Lung (tissue), 12 donors: ENCODE measurements around the gene IQCN. TPM values are rescaled to one million over a fixed set of nuclear protein-coding genes. Genes with fewer than 3 reads are reported as not detected.

ENCODE experiments used
- ATAC-seq: fragments of 200-7000 bp; cut with Tn5 transposase; one replicate; pipeline ENCODE4 v1.9.1; 2020; ENCODE audit warnings: moderate number of reproducible peaks; ENCODE audit not compliant: insufficient read depth, low FRiP score
- DNase-seq, 3 donors: peaks; one replicate each; pipeline ENCODE4 v3.0.0-alpha.2; 2013 to 2017
- H3K27ac ChIP-seq, 2 donors: one replicate each; pipeline ENCODE4 v1.5.1; 2013; ENCODE audit warnings: mild to moderate bottlenecking in 2 of 2, moderate library complexity in 2 of 2, control low read depth in 1 of 2, inconsistent platforms in 1 of 2, low read depth in 1 of 2, low read length in 1 of 2
- H3K27me3 ChIP-seq, 3 donors: one replicate each; pipeline ENCODE4 v1.5.1; 2013; ENCODE audit warnings: low read length in 2 of 3; ENCODE audit not compliant: control insufficient read depth in 3 of 3, insufficient read depth in 3 of 3
- H3K36me3 ChIP-seq, 4 donors: one replicate each; pipeline ENCODE4 v1.5.1; 2013; ENCODE audit warnings: low read length in 4 of 4, mild to moderate bottlenecking in 1 of 4, moderate library complexity in 1 of 4; ENCODE audit not compliant: control insufficient read depth in 4 of 4, insufficient read depth in 4 of 4
- H3K4me1 ChIP-seq, 5 donors: one replicate each; pipeline ENCODE4 v1.5.1; 2013; ENCODE audit warnings: low read length in 5 of 5, mild to moderate bottlenecking in 2 of 5, moderate library complexity in 1 of 5; ENCODE audit not compliant: control insufficient read depth in 5 of 5, insufficient read depth in 5 of 5
- H3K4me3 ChIP-seq: one replicate; pipeline ENCODE4 v1.5.1; 2013; ENCODE audit warnings: mild to moderate bottlenecking, control low read depth, moderate library complexity
- H3K9ac ChIP-seq, 2 donors: one replicate each; pipeline ENCODE4 v1.5.1; 2013; ENCODE audit warnings: low read length in 2 of 2, control low read depth in 1 of 2; ENCODE audit not compliant: insufficient read depth in 1 of 2
- H3K9me3 ChIP-seq, 4 donors: one replicate each; pipeline ENCODE4 v1.5.1; 2013; ENCODE audit warnings: low read length in 3 of 4, mild to moderate bottlenecking in 1 of 4, moderate library complexity in 1 of 4; ENCODE audit not compliant: control insufficient read depth in 4 of 4, insufficient read depth in 3 of 4
- WGBS, 2 donors: extraction: QIAGEN DNeasy Blood & Tissue Kit; methylation state at CpG; one replicate each; pipeline ENCODE4 v1.1.7; 2013; 5-methylcytosine and 5-hydroxymethylcytosine counted together
- polyA plus RNA-seq, 2 donors: library from polyadenylated mRNA; stranded (reverse); fragments of 200-250 nt; gene quantifications; one replicate each; pipeline ENCODE4 v1.2.1, GENCODE V29; 2013
- total RNA-seq, 2 donors: library from RNA; depleted of rRNA in 1 of 2; stranded (reverse); fragments of >200 nt in 1 of 2; gene quantifications; one replicate each; pipeline ENCODE4 v1.2.1, GENCODE V29; 2014 to 2021
- TF ChIP-seq, protein P1 (sequence below): IDR thresholded peaks from 2 replicates; pipeline ENCODE4 v1.5.1; 2012; ENCODE audit warnings: mild to moderate bottlenecking; ENCODE audit errors: control extremely low read depth, extremely low read depth
- donor health status: control.
- donor health status: control.
- donor health status: Bipolar disorder and iron deficiency.
- donor health status: healthy.
- donor health status: DM: yes; HTN: yes; CAD: no.

IQCN gene
- total and polyA plus RNA-seq, 4 donors: 0.69 to 5.5 (median 3.3) TPM

DNA sequence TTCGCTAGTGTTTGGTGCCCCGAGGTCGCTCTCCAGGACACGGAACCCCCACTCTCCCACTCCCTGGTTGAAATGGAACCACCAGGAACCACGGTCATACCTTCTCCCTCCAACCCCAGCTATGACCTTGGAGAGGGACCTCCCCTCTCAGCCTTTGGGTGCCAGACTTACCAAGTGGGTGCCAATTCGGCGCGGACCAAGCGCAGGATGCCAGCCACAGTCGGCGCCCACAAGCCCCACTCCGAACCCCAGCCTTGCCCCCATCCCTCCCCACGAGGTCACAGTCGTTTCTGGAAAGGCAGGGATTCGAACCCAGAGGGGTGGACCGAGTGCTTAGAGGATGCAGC lies 48.9 kb downstream of the IQCN start:
- H3K9ac ChIP-seq: no peak overlapping the region
- TF ChIP-seq, protein P1, sequence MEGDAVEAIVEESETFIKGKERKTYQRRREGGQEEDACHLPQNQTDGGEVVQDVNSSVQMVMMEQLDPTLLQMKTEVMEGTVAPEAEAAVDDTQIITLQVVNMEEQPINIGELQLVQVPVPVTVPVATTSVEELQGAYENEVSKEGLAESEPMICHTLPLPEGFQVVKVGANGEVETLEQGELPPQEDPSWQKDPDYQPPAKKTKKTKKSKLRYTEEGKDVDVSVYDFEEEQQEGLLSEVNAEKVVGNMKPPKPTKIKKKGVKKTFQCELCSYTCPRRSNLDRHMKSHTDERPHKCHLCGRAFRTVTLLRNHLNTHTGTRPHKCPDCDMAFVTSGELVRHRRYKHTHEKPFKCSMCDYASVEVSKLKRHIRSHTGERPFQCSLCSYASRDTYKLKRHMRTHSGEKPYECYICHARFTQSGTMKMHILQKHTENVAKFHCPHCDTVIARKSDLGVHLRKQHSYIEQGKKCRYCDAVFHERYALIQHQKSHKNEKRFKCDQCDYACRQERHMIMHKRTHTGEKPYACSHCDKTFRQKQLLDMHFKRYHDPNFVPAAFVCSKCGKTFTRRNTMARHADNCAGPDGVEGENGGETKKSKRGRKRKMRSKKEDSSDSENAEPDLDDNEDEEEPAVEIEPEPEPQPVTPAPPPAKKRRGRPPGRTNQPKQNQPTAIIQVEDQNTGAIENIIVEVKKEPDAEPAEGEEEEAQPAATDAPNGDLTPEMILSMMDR: no peak
- peaks cover 0 to 19% (median 0%) of the 10 kb centered on the region in 5 donors for H3K4me1 ChIP-seq
- no peaks in the 10 kb centered on the region for H3K36me3 ChIP-seq
- 21 to 26% methylated on average over 16 of the region's 16 CpGs for WGBS, 2 donors
- H3K27ac ChIP-seq: peak overlapping the region in 1 of 2 donors; percentile 22
- ATAC-seq (no peak), DNase-seq (no peak)
- H3K27me3 ChIP-seq: peaks cover 0 to 27% (median 7%) of the 10 kb centered on the region in 3 donors
- H3K9me3 ChIP-seq: no peaks in the 10 kb centered on the region
- H3K4me3 ChIP-seq: no peak overlapping the region

DNA sequence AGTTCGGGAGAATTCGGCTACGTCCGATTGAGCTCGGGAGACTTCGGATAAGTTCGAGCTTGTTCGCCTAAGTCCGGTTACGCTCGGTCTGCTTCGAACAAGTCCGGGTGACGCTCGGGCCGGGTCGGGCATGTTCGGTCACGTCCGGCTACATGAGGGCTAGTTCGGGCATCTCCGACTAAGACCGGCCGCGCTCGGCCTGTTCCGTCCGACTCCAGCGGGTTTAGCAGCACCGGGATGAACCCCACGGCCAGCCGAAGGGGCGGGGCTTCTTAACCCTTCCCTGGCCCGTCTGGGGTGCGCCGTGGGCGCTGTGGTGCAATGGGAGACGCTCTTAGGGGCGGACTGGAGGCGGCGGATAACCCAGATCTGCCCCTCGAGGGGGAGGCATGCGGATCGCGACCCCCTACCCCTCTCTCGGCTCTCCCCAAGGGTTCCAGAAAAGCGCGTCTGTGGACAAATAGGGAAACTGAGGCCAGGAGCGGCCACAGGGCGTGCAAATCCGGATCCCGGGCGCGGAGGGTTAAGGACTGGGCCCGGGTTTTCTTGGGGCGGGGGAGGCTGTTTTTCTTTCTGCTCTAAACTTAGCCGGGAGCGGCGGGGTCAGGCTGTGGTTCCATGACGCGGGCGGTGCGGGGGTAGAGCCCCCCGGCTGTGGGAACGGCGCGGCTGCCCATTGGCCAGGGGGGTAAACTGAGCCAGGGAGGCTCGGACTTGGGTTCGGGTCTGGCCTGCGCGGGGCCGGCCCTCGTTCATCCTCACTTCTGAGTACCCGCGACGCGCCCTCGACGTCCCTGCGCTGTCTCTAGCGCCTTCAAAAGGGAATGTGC lies 49.5 kb downstream of the IQCN start:
- peak; percentile 97 to 99 (median 98) for DNase-seq
- peaks cover 0 to 24% (median 7%) of the 10 kb centered on the region in 3 donors for H3K27me3 ChIP-seq
- H3K4me3 ChIP-seq: peak overlapping the region; percentile 10
- ATAC-seq: peak; percentile 98
- peaks cover 0 to 19% (median 0%) of the 10 kb centered on the region in 5 donors for H3K4me1 ChIP-seq
- TF ChIP-seq, protein P1: no peak
- H3K27ac ChIP-seq: no peak overlapping the region
- 2 to 5% methylated on average over 76 to 81 of the region's 81 CpGs for WGBS, 2 donors
- no peak overlapping the region for H3K9ac ChIP-seq
- H3K36me3 ChIP-seq: no peaks in the 10 kb centered on the region
- no peaks in the 10 kb centered on the region for H3K9me3 ChIP-seq

DNA sequence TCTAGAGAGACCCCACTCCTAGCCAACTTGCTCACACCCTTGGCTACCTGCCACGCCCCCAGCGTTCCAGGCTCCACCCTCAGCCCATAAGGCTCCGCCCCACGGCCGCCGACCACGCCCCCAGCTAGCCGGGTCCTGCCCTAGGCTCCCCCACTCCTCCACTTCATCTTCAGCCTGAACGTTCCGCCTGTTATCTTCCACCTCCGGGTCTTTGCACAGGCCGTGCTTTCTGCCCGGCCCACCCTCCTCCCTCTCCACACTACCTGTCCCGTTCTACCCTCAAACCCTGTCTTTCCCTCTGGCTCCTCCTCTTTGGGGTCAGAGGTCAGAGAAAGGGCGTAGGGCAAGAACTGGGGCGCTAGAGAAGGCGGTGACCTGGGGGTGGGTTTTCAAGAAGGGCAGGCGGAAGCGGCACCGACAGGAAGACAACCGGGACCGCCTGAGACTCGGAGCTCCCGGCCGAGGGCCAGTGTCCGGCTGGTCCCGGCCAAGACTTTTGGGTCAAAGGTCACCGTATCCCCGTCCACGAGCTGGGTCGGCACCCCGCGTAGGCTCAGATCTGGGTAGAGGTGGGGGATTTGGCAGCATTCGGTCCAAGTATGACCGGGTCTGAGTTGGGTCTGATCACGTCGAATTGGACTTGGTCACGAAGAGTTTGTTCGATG lies 50.3 kb downstream of the IQCN start:
- TF ChIP-seq, protein P1: no peak
- Histone ChIP-seq H3K36me3 (no peaks in the 10 kb centered on the region), H3K4me1 (peaks cover 0 to 19% (median 0%) of the 10 kb centered on the region in 5 donors), H3K4me3 (peak overlapping the region; percentile 10), H3K9me3 (no peaks in the 10 kb centered on the region), H3K27me3 (peaks cover 0 to 24% (median 7%) of the 10 kb centered on the region in 3 donors), H3K27ac (no peak overlapping the region), H3K9ac (no peak overlapping the region)
- WGBS, 2 donors: 8 to 10% methylated on average over 39 of the region's 39 CpGs
- DNase-seq: peak in 2 of 3 donors; percentile 24 to 28
- peak; percentile 5 for ATAC-seq
